Small intestine (tissue), 7 donors: ENCODE results near the gene HEXB. TPM values are rescaled to one million over a fixed set of nuclear protein-coding genes. Genes with fewer than 3 reads are reported as not detected.

ENCODE experiments used
- DNase-seq, 2 donors: peaks; one replicate each; pipeline versions ENCODE4 v3.0.0 to v3.0.0-alpha.2; 2013
- FAIRE-seq: peaks from 2 replicates; lab custom pipeline; 2012; peaks lifted over from hg19 to GRCh38; lab: Jason Lieb, UNC
- H3K27ac ChIP-seq, 3 donors: one replicate each; pipeline ENCODE4 v1.5.1; 2013; ENCODE audit warnings: low read length in 2 of 3, mild to moderate bottlenecking in 2 of 3, control low read depth in 1 of 3, inconsistent platforms in 1 of 3, low read depth in 1 of 3, moderate library complexity in 1 of 3
- H3K27me3 ChIP-seq, 3 donors: one replicate each; pipeline ENCODE4 v1.6.1; 2013; ENCODE audit warnings: low read length in 3 of 3, inconsistent platforms in 1 of 3; ENCODE audit not compliant: control insufficient read depth in 3 of 3, insufficient read depth in 3 of 3
- H3K36me3 ChIP-seq, 3 donors: one replicate each; pipeline ENCODE4 v1.6.1; 2013; ENCODE audit warnings: low read length in 3 of 3, inconsistent platforms in 1 of 3, low read depth in 1 of 3, mild to moderate bottlenecking in 1 of 3, moderate library complexity in 1 of 3; ENCODE audit not compliant: control insufficient read depth in 3 of 3, insufficient read depth in 2 of 3
- H3K4me1 ChIP-seq, 3 donors: one replicate each; pipeline ENCODE4 v1.6.1; 2013; ENCODE audit warnings: low read length in 2 of 3, inconsistent platforms in 1 of 3, low read depth in 1 of 3, mild to moderate bottlenecking in 1 of 3, moderate library complexity in 1 of 3; ENCODE audit not compliant: control insufficient read depth in 3 of 3, insufficient read depth in 2 of 3
- H3K4me3 ChIP-seq, 3 donors: one replicate each; pipeline ENCODE4 v1.5.1; 2013; ENCODE audit warnings: low read length in 3 of 3, control low read depth in 1 of 3, inconsistent platforms in 1 of 3, low read depth in 1 of 3, mild to moderate bottlenecking in 1 of 3, moderate library complexity in 1 of 3
- H3K9me3 ChIP-seq, 2 donors: one replicate each; pipeline ENCODE4 v1.6.1; 2013; ENCODE audit warnings: low read depth in 1 of 2, low read length in 1 of 2; ENCODE audit not compliant: control insufficient read depth in 2 of 2, insufficient read depth in 1 of 2
- WGBS, 3 donors: extraction: QIAGEN DNeasy Blood & Tissue Kit; methylation state at CpG; one replicate each; pipeline ENCODE4 v1.1.7; 2013; 5-methylcytosine and 5-hydroxymethylcytosine counted together
- polyA plus RNA-seq, 4 donors: library from polyadenylated mRNA; stranded (reverse) in 3 of 4; unstranded in 1 of 4; fragments of 200-250 nt in 3 of 4; fragments of 120-200 nt in 1 of 4; gene quantifications; one replicate each; pipeline versions ENCODE4 v1.2.1 to v1.2.3, GENCODE V29; 2013
- donor health status: healthy with polysubstance abuse.
- donor health status: control.
- donor health status: control.
- donor health status: Bipolar disorder and iron deficiency.
- donor health status: healthy.

The HEXB gene
- polyA plus RNA-seq, 4 donors: 63.5 to 582 (median 112) TPM

- WGBS, 3 donors: 6 to 25% (median 14%) methylated on average over 1 of the region's 1 CpG
- H3K4me1 ChIP-seq: peaks cover 0 to 4% (median 0%) of the 10 kb centered on the region in 3 donors
- no peak overlapping the region for H3K4me3 ChIP-seq
- no peaks in the 10 kb centered on the region for H3K27me3 ChIP-seq
- H3K36me3 ChIP-seq: no peaks in the 10 kb centered on the region
- DNase-seq (no peak), FAIRE-seq (no peak)
- no peaks in the 10 kb centered on the region for H3K9me3 ChIP-seq
- H3K27ac ChIP-seq: no peak overlapping the region
These were observed 35.5 kb upstream of the HEXB start for GRCh38 chr5:74649421-74649973.

GRCh38 chr5:74651710-74652109 is 33.3 kb upstream of the HEXB start:
- Histone ChIP-seq H3K4me3 (no peak overlapping the region), H3K27ac (no peak overlapping the region), H3K36me3 (no peaks in the 10 kb centered on the region), H3K4me1 (peaks cover 0 to 4% (median 0%) of the 10 kb centered on the region in 3 donors), H3K9me3 (no peaks in the 10 kb centered on the region), H3K27me3 (no peaks in the 10 kb centered on the region)
- DNase-seq (peak in 1 of 2 donors; percentile 38), FAIRE-seq (no peak)
- 59 to 78% (median 60%) methylated on average over 3 of the region's 3 CpGs for WGBS, 3 donors

GRCh38 chr5:74652576-74652975 is 32.5 kb upstream of the HEXB start:
- DNase-seq (no peak), FAIRE-seq (no peak)
- H3K9me3 ChIP-seq: no peaks in the 10 kb centered on the region
- no peak overlapping the region for H3K4me3 ChIP-seq
- H3K36me3 ChIP-seq: no peaks in the 10 kb centered on the region
- 86 to 90% (median 88%) methylated on average over 3 of the region's 3 CpGs for WGBS, 3 donors
- no peak overlapping the region for H3K27ac ChIP-seq
- H3K27me3 ChIP-seq: no peaks in the 10 kb centered on the region
- H3K4me1 ChIP-seq: peaks cover 0 to 4% (median 0%) of the 10 kb centered on the region in 3 donors

GRCh38 chr5:74653991-74654390 is 31.0 kb upstream of the HEXB start:
- FAIRE-seq: no peak
- WGBS, 3 donors: 76 to 87% (median 82%) methylated on average over 5 of the region's 5 CpGs

GRCh38 chr5:74655206-74655605 is 29.8 kb upstream of the HEXB start:
- H3K4me3 ChIP-seq: no peak overlapping the region
- WGBS, 3 donors: 80 to 93% (median 88%) methylated on average over 6 of the region's 6 CpGs

More at GRCh38 chr5:74653991-74654390, 31.0 kb upstream of the HEXB start:
- Histone ChIP-seq H3K27me3 (no peaks in the 10 kb centered on the region), H3K27ac (no peak overlapping the region), H3K36me3 (no peaks in the 10 kb centered on the region), H3K4me3 (no peak overlapping the region), H3K9me3 (peaks cover 0 to 4% of the 10 kb centered on the region in 2 donors), H3K4me1 (peaks cover 0 to 3% (median 0%) of the 10 kb centered on the region in 3 donors)
- no peak for DNase-seq

GRCh38 chr5:74655716-74656115 is 29.3 kb upstream of the HEXB start:
- Histone ChIP-seq H3K27ac (no peak overlapping the region), H3K4me1 (no peaks in the 10 kb centered on the region), H3K36me3 (no peaks in the 10 kb centered on the region), H3K4me3 (no peak overlapping the region), H3K9me3 (peaks cover 0 to 4% of the 10 kb centered on the region in 2 donors), H3K27me3 (no peaks in the 10 kb centered on the region)
- DNase-seq (no peak), FAIRE-seq (no peak)

More at GRCh38 chr5:74655206-74655605, 29.8 kb upstream of the HEXB start:
- Histone ChIP-seq H3K27ac (no peak overlapping the region), H3K9me3 (peaks cover 0 to 4% of the 10 kb centered on the region in 2 donors), H3K27me3 (no peaks in the 10 kb centered on the region), H3K36me3 (no peaks in the 10 kb centered on the region), H3K4me1 (no peaks in the 10 kb centered on the region)
- DNase-seq (no peak), FAIRE-seq (no peak)

- FAIRE-seq (no peak), DNase-seq (no peak)
- WGBS, 3 donors: 64 to 77% (median 65%) methylated on average over 2 of the region's 2 CpGs
- H3K9me3 ChIP-seq: peaks cover 0 to 4% of the 10 kb centered on the region in 2 donors
- no peaks in the 10 kb centered on the region for H3K27me3 ChIP-seq
- no peak overlapping the region for H3K27ac ChIP-seq
- H3K36me3 ChIP-seq: no peaks in the 10 kb centered on the region
- H3K4me3 ChIP-seq: no peak overlapping the region
- no peaks in the 10 kb centered on the region for H3K4me1 ChIP-seq
These were observed 27.9 kb upstream of the HEXB start for GRCh38 chr5:74657165-74657564.

- DNase-seq (no peak), FAIRE-seq (no peak)
- Histone ChIP-seq H3K36me3 (no peaks in the 10 kb centered on the region), H3K27ac (no peak overlapping the region), H3K27me3 (no peaks in the 10 kb centered on the region), H3K4me3 (no peak overlapping the region), H3K4me1 (no peaks in the 10 kb centered on the region), H3K9me3 (peaks cover 0 to 4% of the 10 kb centered on the region in 2 donors)
- WGBS, 3 donors: 76 to 90% (median 88%) methylated on average over 3 of the region's 3 CpGs
These were observed 25.9 kb upstream of the HEXB start for GRCh38 chr5:74659172-74659571.

- no peak overlapping the region for H3K4me3 ChIP-seq
- peaks cover 0 to 4% of the 10 kb centered on the region in 2 donors for H3K9me3 ChIP-seq
- no peak overlapping the region for H3K27ac ChIP-seq
- FAIRE-seq (no peak), DNase-seq (no peak)
- no peaks in the 10 kb centered on the region for H3K4me1 ChIP-seq
- no peaks in the 10 kb centered on the region for H3K27me3 ChIP-seq
- no peaks in the 10 kb centered on the region for H3K36me3 ChIP-seq
- 58 to 89% (median 76%) methylated on average over 1 of the region's 1 CpG for WGBS, 3 donors
These were observed 24.9 kb upstream of the HEXB start for GRCh38 chr5:74660140-74660539.
